ENCODE results near the gene SV2A.
"Not testable (repeated sequence)": the region's sequence is repeated elsewhere in the genome, so short reads cannot be mapped to it uniquely, and the experiment has no call there.

Gene SV2A

DNA sequence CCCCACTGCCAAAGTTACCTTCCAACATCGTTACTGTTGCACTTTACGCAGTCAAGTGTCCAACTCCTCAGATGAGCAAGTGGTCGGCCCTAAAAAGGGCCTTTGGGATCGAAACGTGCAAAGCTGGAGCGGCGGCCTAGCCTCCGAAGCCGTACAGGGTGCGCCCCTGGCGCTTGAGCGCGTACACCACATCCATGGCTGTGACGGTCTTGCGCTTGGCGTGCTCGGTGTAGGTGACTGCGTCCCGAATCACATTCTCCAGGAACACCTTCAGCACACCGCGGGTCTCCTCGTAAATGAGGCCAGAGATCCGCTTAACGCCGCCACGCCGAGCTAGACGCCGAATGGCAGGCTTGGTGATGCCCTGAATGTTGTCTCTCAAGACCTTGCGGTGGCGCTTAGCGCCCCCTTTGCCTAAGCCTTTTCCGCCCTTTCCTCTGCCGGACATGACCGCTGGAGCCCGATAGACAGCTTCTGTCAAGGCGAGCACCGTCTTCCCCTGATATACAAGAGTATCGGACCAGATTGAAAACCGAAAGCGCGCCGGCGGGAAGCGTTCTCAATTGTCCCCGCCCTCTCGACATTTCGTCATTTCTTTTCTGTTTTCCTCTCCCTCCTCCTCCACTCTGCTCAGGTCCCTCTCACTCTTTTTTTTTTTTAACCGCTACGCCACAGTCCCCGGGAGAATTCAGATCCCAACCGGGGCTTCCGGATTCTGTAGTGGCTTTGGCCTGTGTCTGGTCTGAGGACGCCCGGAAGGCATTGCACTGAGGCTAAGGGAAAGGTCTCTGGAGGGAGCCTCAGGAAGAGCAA is 56.8 kb downstream of the SV2A start:
- not testable (repeated sequence) for H2AFZ ChIP-seq (ENCODE audit: low read depth, low read length); H4K20me1 ChIP-seq (ENCODE audit: insufficient read depth, low read length); DNase-seq; H3K27me3 ChIP-seq (ENCODE audit: insufficient read depth, low read length, poor library complexity); H3K36me3 ChIP-seq (ENCODE audit: insufficient read depth, low read length); H3K9ac ChIP-seq (ENCODE audit: low read depth, low read length); H3K4me1 ChIP-seq (ENCODE audit: insufficient read depth, low read length); H3K4me2 ChIP-seq (ENCODE audit: insufficient read depth, low read length); H3K4me3 ChIP-seq (ENCODE audit: low read depth in 1 of 2, low read length in 2 of 2); H3K79me2 ChIP-seq (ENCODE audit: insufficient read depth, low read length); H3K27ac ChIP-seq (ENCODE audit: low read length); H3K9me3 ChIP-seq (ENCODE audit: insufficient read depth, low read length, severe bottlenecking)
- ATAC-seq (ENCODE audit: insufficient read depth, low read depth), result peak; percentile 67

DNA sequence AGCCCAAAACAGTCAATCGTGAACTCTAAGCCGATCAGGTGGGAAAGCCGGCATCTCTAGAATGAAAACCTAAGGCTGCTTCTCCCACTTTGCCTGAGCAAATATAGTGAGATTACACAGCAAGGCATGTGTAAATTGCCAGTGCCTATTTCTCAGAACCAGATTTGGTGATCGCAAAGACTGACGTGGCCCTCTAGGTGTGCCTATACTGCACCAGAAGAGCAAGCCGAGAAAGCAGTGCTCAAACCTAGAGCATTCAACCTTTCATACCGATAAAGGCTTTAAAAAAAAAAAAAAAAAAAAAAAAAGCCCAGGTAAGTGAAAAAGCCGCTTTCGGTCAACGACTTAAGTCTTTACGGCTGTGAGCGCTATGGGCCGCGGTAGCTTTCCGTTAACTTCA is 57.4 kb downstream of the SV2A start:
- ATAC-seq (ENCODE audit: insufficient read depth, low read depth), result peak; percentile 2; the same call in 2 of the 3 replicates
- not testable (repeated sequence) for H4K20me1 ChIP-seq (ENCODE audit: insufficient read depth, low read length); H3K9me3 ChIP-seq (ENCODE audit: insufficient read depth, low read length, severe bottlenecking); DNase-seq; H2AFZ ChIP-seq (ENCODE audit: low read depth, low read length); H3K27ac ChIP-seq (ENCODE audit: low read length); H3K36me3 ChIP-seq (ENCODE audit: insufficient read depth, low read length); H3K79me2 ChIP-seq (ENCODE audit: insufficient read depth, low read length); H3K27me3 ChIP-seq (ENCODE audit: insufficient read depth, low read length, poor library complexity); H3K4me2 ChIP-seq (ENCODE audit: insufficient read depth, low read length); H3K4me1 ChIP-seq (ENCODE audit: insufficient read depth, low read length); H3K4me3 ChIP-seq (ENCODE audit: low read depth in 1 of 2, low read length in 2 of 2); H3K9ac ChIP-seq (ENCODE audit: low read depth, low read length)
